Endometrium (tissue), 2 donors: ENCODE measurements around the gene ARHGAP18.
A peak's percentile ranks its signal among the peaks of the same experiment; 100 is the strongest.

Experiments
- FAIRE-seq: peaks from 2 replicates; lab custom pipeline; 2012; peaks lifted over from hg19 to GRCh38; lab: Jason Lieb, UNC
- donor health status: control.
- donor health status: control.

ARHGAP18 gene

GRCh38 chr6:129615020-129615419 lies 95.0 kb downstream of the ARHGAP18 start:
- no peak for FAIRE-seq

- FAIRE-seq, result no peak
Measured at GRCh38 chr6:129614464-129614863, 95.5 kb downstream of the ARHGAP18 start.

- FAIRE-seq, result no peak
Measured at GRCh38 chr6:129612440-129612839, 97.5 kb downstream of the ARHGAP18 start.

GRCh38 chr6:129609635-129610034 lies 100.3 kb downstream of the ARHGAP18 start:
- no peak for FAIRE-seq

GRCh38 chr6:129608886-129609537 lies 101.0 kb downstream of the ARHGAP18 start:
- FAIRE-seq, result no peak

- no peak for FAIRE-seq
Measured at GRCh38 chr6:129607581-129608186, 102.3 kb downstream of the ARHGAP18 start.

- no peak for FAIRE-seq
Measured at GRCh38 chr6:129606664-129607063, 103.3 kb downstream of the ARHGAP18 start.

GRCh38 chr6:129605967-129606366 lies 104.0 kb downstream of the ARHGAP18 start:
- no peak for FAIRE-seq

- no peak for FAIRE-seq
Measured at GRCh38 chr6:129605095-129605494, 104.9 kb downstream of the ARHGAP18 start.

GRCh38 chr6:129604321-129604720 lies 105.7 kb downstream of the ARHGAP18 start:
- no peak for FAIRE-seq

GRCh38 chr6:129603741-129604140 lies 106.2 kb downstream of the ARHGAP18 start:
- no peak for FAIRE-seq

GRCh38 chr6:129601323-129601722 lies 108.7 kb downstream of the ARHGAP18 start:
- FAIRE-seq, result no peak

GRCh38 chr6:129599467-129599866 lies 110.5 kb downstream of the ARHGAP18 start:
- FAIRE-seq, result no peak

GRCh38 chr6:129598244-129599187 lies 111.5 kb downstream of the ARHGAP18 start:
- FAIRE-seq, result peak; percentile 95

- no peak for FAIRE-seq
Measured at GRCh38 chr6:129597023-129597713, 112.8 kb downstream of the ARHGAP18 start.

GRCh38 chr6:129596522-129596921 lies 113.5 kb downstream of the ARHGAP18 start:
- no peak for FAIRE-seq

- no peak for FAIRE-seq
Measured at GRCh38 chr6:129593233-129593564, 116.8 kb downstream of the ARHGAP18 start.

GRCh38 chr6:129592516-129593232 lies 117.3 kb downstream of the ARHGAP18 start:
- FAIRE-seq, result no peak

GRCh38 chr6:129590408-129591022 lies 119.5 kb downstream of the ARHGAP18 start:
- FAIRE-seq, result no peak

GRCh38 chr6:129586815-129587214 lies 123.2 kb downstream of the ARHGAP18 start:
- FAIRE-seq, result no peak

- FAIRE-seq, result no peak
Measured at GRCh38 chr6:129583866-129584265, 126.1 kb downstream of the ARHGAP18 start.
